Activated naive CD8-positive, alpha-beta T cell treated with anti-CD3 and anti-CD28 coated beads, Interleukin-2, amount 50 U/mL, for 24 hours (primary cell): ENCODE measurements around the gene TFF1.
A peak's percentile ranks its signal among the peaks of the same experiment; 100 is the strongest.

Experiments used
- ATAC-seq: fragments of 150-1000 bp; cut with Tn5 transposase; one replicate; pipeline ENCODE4 v1.10.0; 2021
- DNase-seq: peaks from one replicate; pipeline ENCODE4 v3.0.0; 2021
- H3K27ac Mint-ChIP-seq: one replicate; pipeline ENCODE4 v1.8.0; 2021; ENCODE audit warnings: mild to moderate bottlenecking, mixed read lengths
- H3K27me3 Mint-ChIP-seq: one replicate; pipeline ENCODE4 v1.8.0; 2021; ENCODE audit warnings: mixed read lengths
- H3K36me3 Mint-ChIP-seq: one replicate; pipeline ENCODE4 v1.8.0; 2021; ENCODE audit warnings: low read depth, mixed read lengths
- H3K4me1 Mint-ChIP-seq: one replicate; pipeline ENCODE4 v1.8.0; 2021; ENCODE audit warnings: mixed read lengths
- H3K4me3 Mint-ChIP-seq: one replicate; pipeline ENCODE4 v1.8.0; 2021; ENCODE audit warnings: mild to moderate bottlenecking, moderate library complexity, mixed read lengths
- H3K9me3 Mint-ChIP-seq: one replicate; pipeline ENCODE4 v1.8.0; 2021; ENCODE audit warnings: mixed read lengths

The TFF1 gene

GRCh38 chr21:42381347-42381984 is 15.1 kb upstream of the TFF1 start:
- H3K27ac Mint-ChIP-seq, result no peak overlapping the region
- H3K27me3 Mint-ChIP-seq, result no peaks in the 10 kb centered on the region
- DNase-seq (peak; percentile 30), ATAC-seq (peak; percentile 35)
- H3K4me1 Mint-ChIP-seq, result peaks cover 16% of the 10 kb centered on the region
- no peak overlapping the region for H3K4me3 Mint-ChIP-seq
- H3K9me3 Mint-ChIP-seq, result peaks cover 14% of the 10 kb centered on the region
- peaks cover 33% of the 10 kb centered on the region for H3K36me3 Mint-ChIP-seq

GRCh38 chr21:42379426-42380215 is 13.3 kb upstream of the TFF1 start:
- no peak overlapping the region for H3K4me3 Mint-ChIP-seq
- peaks cover 14% of the 10 kb centered on the region for H3K9me3 Mint-ChIP-seq
- ATAC-seq, result no peak
- DNase-seq, result no peak
- no peak overlapping the region for H3K27ac Mint-ChIP-seq
- peaks cover 30% of the 10 kb centered on the region for H3K36me3 Mint-ChIP-seq
- no peaks in the 10 kb centered on the region for H3K27me3 Mint-ChIP-seq
- peaks cover 17% of the 10 kb centered on the region for H3K4me1 Mint-ChIP-seq

GRCh38 chr21:42378418-42378817 is 12.1 kb upstream of the TFF1 start:
- Mint-ChIP-seq H3K36me3 (peaks cover 30% of the 10 kb centered on the region), H3K4me3 (no peak overlapping the region), H3K4me1 (peaks cover 22% of the 10 kb centered on the region), H3K27ac (no peak overlapping the region), H3K27me3 (no peaks in the 10 kb centered on the region), H3K9me3 (peaks cover 14% of the 10 kb centered on the region)
- DNase-seq (no peak), ATAC-seq (no peak)

GRCh38 chr21:42377951-42378340 is 11.6 kb upstream of the TFF1 start:
- peaks cover 14% of the 10 kb centered on the region for H3K9me3 Mint-ChIP-seq
- H3K27me3 Mint-ChIP-seq, result no peaks in the 10 kb centered on the region
- no peak for DNase-seq
- no peak for ATAC-seq
- H3K27ac Mint-ChIP-seq, result no peak overlapping the region
- H3K36me3 Mint-ChIP-seq, result peaks cover 35% of the 10 kb centered on the region
- peaks cover 27% of the 10 kb centered on the region for H3K4me1 Mint-ChIP-seq
- H3K4me3 Mint-ChIP-seq, result no peak overlapping the region

- no peak overlapping the region for H3K27ac Mint-ChIP-seq
- DNase-seq, result no peak
- peaks cover 10% of the 10 kb centered on the region for H3K9me3 Mint-ChIP-seq
Measured at GRCh38 chr21:42377211-42377950, 11.0 kb upstream of the TFF1 start.

GRCh38 chr21:42376338-42376982 is 10.1 kb upstream of the TFF1 start:
- no peaks in the 10 kb centered on the region for H3K27me3 Mint-ChIP-seq
- H3K36me3 Mint-ChIP-seq, result peaks cover 28% of the 10 kb centered on the region
- H3K9me3 Mint-ChIP-seq, result peaks cover under 1% of the 10 kb centered on the region
- no peak overlapping the region for H3K4me3 Mint-ChIP-seq
- DNase-seq (no peak), ATAC-seq (no peak)
- H3K4me1 Mint-ChIP-seq, result peaks cover 40% of the 10 kb centered on the region
- no peak overlapping the region for H3K27ac Mint-ChIP-seq

More at GRCh38 chr21:42377211-42377950, 11.0 kb upstream of the TFF1 start:
- no peak for ATAC-seq
- Mint-ChIP-seq H3K4me1 (peaks cover 32% of the 10 kb centered on the region), H3K4me3 (no peak overlapping the region), H3K36me3 (peaks cover 31% of the 10 kb centered on the region), H3K27me3 (no peaks in the 10 kb centered on the region)

GRCh38 chr21:42375966-42376337 is 9.6 kb upstream of the TFF1 start:
- Mint-ChIP-seq H3K4me1 (peaks cover 43% of the 10 kb centered on the region), H3K27me3 (no peaks in the 10 kb centered on the region), H3K4me3 (no peak overlapping the region), H3K27ac (no peak overlapping the region), H3K9me3 (no peaks in the 10 kb centered on the region), H3K36me3 (peaks cover 28% of the 10 kb centered on the region)
- no peak for DNase-seq
- ATAC-seq, result no peak

- H3K4me3 Mint-ChIP-seq, result no peak overlapping the region
- H3K36me3 Mint-ChIP-seq, result peaks cover 26% of the 10 kb centered on the region
- H3K4me1 Mint-ChIP-seq, result peaks cover 43% of the 10 kb centered on the region
- H3K9me3 Mint-ChIP-seq, result no peaks in the 10 kb centered on the region
- DNase-seq (no peak), ATAC-seq (no peak)
- no peaks in the 10 kb centered on the region for H3K27me3 Mint-ChIP-seq
- H3K27ac Mint-ChIP-seq, result peak overlapping the region; percentile 46
Measured at GRCh38 chr21:42375506-42375905, 9.2 kb upstream of the TFF1 start.

- DNase-seq, result no peak
- H3K9me3 Mint-ChIP-seq, result no peaks in the 10 kb centered on the region
- H3K4me3 Mint-ChIP-seq, result peak overlapping the region; percentile 61
- ATAC-seq, result no peak
- no peaks in the 10 kb centered on the region for H3K27me3 Mint-ChIP-seq
- H3K36me3 Mint-ChIP-seq, result peaks cover 26% of the 10 kb centered on the region
- H3K4me1 Mint-ChIP-seq, result peaks cover 43% of the 10 kb centered on the region
- H3K27ac Mint-ChIP-seq, result peak overlapping the region; percentile 85
Measured at GRCh38 chr21:42374864-42375499, 8.6 kb upstream of the TFF1 start.

GRCh38 chr21:42374457-42374856 is 8.1 kb upstream of the TFF1 start:
- no peak for DNase-seq
- no peak for ATAC-seq
- Mint-ChIP-seq H3K4me3 (peak overlapping the region; percentile 61), H3K36me3 (peaks cover 26% of the 10 kb centered on the region), H3K9me3 (no peaks in the 10 kb centered on the region), H3K27me3 (no peaks in the 10 kb centered on the region), H3K4me1 (peaks cover 43% of the 10 kb centered on the region), H3K27ac (peak overlapping the region; percentile 85)

- Mint-ChIP-seq H3K27me3 (no peaks in the 10 kb centered on the region), H3K4me3 (peak overlapping the region; percentile 61), H3K9me3 (no peaks in the 10 kb centered on the region), H3K27ac (peak overlapping the region; percentile 85), H3K36me3 (peaks cover 26% of the 10 kb centered on the region), H3K4me1 (peaks cover 43% of the 10 kb centered on the region)
- ATAC-seq (no peak), DNase-seq (no peak)
Measured at GRCh38 chr21:42373908-42374455, 7.6 kb upstream of the TFF1 start.

GRCh38 chr21:42373196-42373907 is 7.0 kb upstream of the TFF1 start:
- DNase-seq (peak; percentile 63), ATAC-seq (peak; percentile 86)
- no peaks in the 10 kb centered on the region for H3K9me3 Mint-ChIP-seq
- peak overlapping the region; percentile 85 for H3K27ac Mint-ChIP-seq
- H3K36me3 Mint-ChIP-seq, result peaks cover 25% of the 10 kb centered on the region
- H3K4me1 Mint-ChIP-seq, result peaks cover 45% of the 10 kb centered on the region
- H3K27me3 Mint-ChIP-seq, result no peaks in the 10 kb centered on the region
- peak overlapping the region; percentile 48 for H3K4me3 Mint-ChIP-seq

- Mint-ChIP-seq H3K36me3 (peaks cover 14% of the 10 kb centered on the region), H3K27me3 (no peaks in the 10 kb centered on the region), H3K27ac (peak overlapping the region; percentile 74), H3K9me3 (no peaks in the 10 kb centered on the region), H3K4me3 (peak overlapping the region; percentile 35), H3K4me1 (peaks cover 47% of the 10 kb centered on the region)
- ATAC-seq (no peak), DNase-seq (no peak)
Measured at GRCh38 chr21:42370894-42371654, 4.7 kb upstream of the TFF1 start.
